T-helper 2 cell (primary cell): ENCODE data around the gene PTTG1IP.
A peak's percentile ranks its signal among the peaks of the same experiment; 100 is the strongest.

Experiments
- DNase-seq, 5 experiments: peaks; one replicate each; pipeline versions ENCODE4 v3.0.0 to v3.0.0-alpha.2; 2012 to 2022

The PTTG1IP gene

GRCh38 chr21:44895859-44896258 lies 22.4 kb upstream of the PTTG1IP start:
- no peak for DNase-seq

DNA sequence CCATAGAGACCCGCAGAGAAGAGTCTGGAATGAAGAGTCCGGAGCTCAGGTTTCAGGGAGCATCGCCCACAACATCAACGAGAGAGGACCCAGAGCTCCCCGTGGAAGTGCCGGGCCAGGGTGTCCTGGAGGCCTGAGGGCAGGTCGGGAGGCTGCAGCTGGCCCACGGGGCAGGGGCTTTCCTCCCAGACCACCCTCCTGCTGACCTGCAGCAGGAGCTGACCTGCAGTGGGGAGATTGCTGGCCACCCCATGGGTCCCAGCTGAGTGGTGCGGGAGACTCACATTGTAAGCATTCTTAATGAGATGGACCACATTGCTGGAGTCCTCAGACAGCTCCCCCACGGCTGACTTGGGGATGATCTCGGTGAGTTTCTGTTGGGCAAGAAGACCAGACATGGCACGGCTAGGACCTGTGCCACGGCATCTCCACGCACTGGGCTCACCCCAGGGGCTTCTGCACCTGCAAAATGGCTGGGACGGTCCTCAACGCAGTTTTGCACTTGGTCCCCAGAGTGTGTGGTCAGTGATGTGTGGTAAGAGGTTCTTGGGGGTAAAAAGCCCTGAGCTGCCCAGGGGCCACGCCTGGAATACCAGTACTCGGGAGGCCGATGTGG lies 21.3 kb upstream of the PTTG1IP start:
- no peak for DNase-seq

GRCh38 chr21:44893948-44894656 lies 20.6 kb upstream of the PTTG1IP start:
- DNase-seq, result no peak

DNA sequence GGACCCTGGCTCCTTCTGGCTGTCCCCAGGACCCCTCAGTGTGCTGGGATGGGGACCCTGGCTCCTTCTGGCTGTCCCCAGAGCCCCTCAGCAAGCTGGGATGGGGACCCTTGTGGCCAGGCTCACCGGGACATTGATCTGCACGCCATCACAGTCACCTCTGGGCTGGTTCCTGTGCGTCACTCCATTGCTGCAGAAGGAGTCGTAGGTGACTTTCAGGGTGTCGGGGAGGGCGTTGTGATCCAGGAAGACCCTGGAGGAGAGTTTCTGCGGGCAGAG lies 19.7 kb upstream of the PTTG1IP start:
- no peak for DNase-seq

DNA sequence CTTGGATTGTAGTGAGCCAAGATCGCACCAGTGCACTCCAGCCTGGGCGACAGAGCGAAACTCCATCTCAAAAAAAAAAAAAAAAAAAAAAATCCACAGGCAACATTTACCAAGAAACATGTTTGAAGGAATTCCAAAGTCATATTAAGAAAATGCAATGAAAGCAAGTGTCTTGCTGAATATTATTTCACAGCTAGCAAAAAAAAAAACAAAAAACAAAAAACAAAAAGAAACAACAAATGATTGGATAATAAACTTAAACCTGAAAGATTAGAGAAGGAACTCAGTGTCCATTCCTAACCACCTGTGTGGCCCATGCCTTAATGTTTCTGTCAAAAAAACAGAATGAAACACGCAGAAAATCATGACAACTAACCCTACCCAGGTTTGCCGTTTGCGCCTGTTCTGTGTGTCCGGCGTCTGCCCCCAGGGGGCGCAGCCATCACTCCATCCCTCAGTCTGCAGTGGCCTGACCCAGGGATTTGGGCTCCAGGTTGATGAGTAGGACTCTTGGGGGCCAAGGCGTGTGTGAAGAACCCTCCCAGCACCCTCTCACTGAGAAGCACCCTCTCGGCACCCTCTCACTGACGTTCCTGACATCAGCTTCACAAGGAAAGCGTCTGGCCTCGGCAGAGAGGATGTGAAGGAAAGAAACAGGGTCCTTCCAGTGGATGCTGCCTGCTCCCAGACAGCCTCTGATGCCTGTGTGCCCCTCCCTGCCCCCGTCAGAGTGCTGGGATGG lies 19.2 kb upstream of the PTTG1IP start:
- DNase-seq, result peak; percentile 50 to 75 (median 67)

DNA sequence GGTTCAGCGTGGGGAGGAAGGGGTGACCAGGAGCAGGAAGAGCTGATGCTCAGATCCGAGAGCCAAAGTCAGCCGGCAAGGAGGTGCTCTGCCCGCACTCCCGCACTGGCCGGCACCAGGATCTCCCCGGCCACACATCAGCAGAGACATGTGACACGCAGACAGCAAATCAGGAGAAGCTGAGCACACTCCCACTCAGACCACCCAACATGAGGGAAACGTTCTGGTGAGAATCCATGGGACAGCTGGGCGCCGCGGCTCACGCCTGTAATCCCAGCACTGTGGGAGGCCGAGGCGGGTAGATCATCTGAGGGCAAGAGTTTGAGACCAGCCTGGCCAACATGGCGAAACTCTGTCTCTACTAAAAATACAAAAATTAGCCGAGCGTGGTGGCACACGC lies 18.6 kb upstream of the PTTG1IP start:
- DNase-seq, result no peak

- DNase-seq, result no peak
Measured at GRCh38 chr21:44891631-44892031, 18.1 kb upstream of the PTTG1IP start.

DNA sequence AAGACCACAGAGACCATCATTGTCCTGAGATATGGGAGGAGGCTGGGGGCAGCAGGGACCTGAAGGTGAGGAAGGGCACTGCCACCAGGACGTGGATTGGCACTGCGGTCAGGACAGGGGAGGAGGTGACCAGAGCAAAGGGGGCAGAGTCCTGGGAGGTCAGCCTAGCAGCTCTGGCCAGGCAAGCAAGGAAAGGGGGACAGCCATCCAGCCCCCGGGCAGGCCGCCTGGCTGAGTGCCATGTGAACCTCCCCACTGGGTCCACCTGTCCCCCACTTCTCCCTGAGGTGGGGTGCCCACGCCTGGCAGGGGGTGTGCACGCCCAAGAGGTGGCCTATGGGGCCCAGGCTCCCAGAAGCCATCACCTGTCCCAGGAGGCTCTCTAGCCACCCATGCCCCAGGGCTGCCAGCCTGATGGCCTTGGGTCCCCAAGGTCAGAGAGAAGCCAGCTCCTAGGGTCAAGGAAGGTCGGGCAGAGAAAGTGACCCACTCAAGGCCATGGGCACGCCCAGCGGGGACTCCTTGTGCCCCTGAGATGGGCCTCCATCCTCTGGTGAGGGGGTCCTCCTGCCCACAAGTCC lies 17.6 kb upstream of the PTTG1IP start:
- no peak for DNase-seq

GRCh38 chr21:44890338-44890931 lies 16.9 kb upstream of the PTTG1IP start:
- no peak for DNase-seq

DNA sequence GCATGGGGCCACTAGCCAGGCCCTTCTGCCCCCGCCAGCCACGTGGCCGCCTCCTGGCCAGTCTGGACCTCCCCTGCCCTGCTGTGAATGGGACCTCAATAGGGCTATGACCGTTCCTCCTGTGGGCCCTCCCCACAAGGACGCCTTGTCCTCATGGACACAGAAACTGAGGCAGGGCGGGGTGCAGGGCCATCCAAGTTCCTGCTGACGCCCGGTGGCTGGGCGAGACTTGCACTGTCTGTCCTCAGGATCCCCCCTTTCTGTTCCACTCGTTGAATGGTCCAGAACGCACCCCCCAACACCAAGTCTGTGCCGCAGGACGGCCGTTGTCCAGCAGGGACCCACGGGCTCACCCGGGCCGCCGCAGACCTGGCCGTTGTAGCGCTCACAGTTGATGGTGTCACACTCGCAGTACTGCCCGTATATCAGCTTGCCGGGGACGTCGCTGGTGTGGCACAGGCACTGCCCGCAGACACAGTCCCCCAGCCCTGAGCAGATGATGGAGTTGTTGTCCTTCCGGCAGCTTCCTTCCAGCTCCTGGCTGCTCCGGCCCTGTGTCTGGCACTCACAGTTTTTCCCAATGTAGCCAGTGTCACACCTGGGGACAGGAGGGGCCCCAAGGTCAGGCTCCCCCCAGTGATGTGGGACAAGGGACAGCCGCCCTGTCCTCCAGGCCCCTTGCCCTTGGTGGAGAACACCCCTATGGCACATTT lies 16.3 kb upstream of the PTTG1IP start:
- DNase-seq, result no peak

DNA sequence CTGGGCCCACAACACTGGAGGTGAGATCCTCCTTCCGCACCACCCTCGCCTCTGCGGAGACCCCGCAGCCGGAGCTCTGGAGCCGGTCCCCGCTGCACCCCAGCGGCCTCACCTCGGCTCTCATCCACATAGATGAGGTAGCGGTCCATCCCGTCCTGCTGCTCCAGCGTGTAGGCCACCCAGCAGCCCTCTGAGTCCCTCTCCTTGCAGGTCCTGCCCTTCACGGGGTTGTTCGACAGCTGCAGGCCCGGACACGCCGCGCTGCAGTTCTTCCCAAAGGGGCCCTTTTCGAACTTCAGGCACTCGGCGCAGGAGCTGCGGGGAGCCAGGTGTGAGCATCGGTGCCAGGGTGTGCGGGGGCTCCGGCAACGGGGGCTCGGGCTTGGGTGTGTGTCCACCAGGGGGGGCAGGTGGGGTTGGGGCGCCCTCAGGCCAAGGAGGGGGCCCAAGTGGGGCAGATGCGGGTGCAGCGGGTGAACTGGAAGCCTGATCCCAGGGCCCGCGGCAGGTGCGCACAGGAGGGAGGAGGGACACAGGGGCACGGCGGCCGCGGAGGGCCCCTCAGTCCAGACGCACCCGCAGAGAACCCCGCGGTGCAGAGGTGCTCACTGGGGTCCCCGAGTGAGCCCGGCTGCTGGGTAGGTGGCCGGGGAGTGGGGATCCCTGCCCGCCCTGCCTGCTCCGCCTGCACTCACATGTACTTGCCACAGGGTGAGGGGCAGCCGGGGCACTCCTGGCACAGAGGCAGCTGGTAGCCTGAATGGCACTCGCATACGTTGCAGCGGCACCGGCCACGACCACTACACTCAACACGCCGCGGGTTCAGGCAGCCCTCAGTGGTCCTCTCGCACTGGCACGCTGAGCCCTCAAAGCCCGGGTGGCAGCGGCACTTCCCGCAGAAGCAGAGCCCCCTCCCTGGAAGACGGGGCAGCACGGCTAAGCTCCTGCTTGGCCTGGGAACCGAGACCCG lies 15.4 kb upstream of the PTTG1IP start:
- no peak for DNase-seq

- no peak for DNase-seq
Measured at GRCh38 chr21:44887807-44888580, 14.5 kb upstream of the PTTG1IP start.

DNA sequence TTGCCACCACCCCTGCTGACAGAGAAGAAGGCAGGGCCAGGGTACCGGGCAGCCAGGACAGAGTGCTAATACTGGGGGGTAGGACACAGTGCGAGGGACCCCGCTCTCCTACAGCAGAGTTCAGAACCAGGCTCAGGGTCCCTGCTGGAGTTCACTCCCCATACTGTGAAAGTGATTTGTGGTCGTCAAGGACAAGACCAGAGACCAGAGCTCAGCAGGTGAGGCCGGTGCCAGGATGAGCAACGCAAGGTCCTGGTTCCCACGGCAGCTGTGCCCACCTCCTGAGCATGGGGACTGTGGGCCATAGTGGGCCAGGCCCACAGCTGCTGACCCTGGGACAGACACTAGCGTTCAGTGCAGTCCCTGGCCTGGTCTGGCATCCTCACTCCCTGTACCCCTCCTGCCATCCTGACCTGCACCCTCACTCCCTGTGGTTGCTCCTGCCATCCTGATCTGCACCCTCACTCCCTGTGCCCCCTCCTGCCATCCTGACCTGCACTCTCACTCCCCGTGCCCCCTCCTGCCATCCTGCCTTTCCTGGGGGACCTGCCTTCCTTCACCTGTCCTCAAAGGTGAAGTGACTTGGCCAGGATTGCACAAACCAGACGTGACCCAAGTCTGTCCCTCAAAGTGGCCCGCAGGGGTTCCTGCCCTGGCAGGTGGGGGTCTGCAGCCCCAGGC lies 13.8 kb upstream of the PTTG1IP start:
- no peak for DNase-seq

DNA sequence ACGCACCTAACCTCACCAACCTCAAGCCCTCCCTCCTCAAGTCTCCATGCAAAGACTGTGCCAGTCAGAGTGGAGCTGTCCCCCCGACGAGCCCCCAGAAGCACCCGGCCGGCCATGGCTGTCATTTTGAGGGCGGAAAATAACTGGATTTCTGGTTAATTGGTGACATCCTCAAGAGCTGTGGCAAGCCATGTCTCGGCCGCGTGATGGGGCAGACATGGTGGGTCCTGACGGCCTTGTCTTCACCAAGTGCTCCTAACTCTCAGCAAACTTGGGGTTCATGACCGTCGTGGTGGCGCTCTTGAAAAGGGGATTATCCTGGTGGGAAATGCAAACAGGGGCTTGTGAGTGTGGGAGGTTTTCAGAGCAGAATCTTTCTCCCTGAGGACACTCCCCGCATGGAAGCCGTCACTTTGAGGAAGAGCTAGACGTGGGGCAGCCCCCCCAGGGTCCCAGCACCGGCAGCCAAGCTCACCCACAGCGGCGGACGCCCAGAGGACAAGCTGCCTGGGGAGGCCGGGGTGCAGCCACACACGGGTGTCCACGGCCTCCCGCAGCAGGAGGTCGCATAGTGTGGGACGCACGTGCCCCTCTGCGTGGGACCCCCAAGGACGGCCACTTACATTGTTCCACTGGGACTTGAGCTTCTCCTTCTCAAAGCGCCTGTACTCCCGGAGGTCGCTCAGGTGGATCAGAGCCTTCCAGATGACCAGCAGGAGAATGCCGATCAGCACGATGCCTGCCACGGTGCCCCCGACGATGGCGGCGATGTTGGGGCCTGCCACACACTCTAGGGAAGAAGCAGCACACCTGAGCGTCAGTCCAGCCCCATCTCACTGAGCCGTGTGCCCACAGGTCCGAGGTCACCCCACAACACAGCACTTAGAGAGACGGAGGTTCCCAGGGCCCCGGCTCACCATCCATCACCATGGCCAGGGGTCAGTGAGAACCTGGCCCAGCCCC lies 12.9 kb upstream of the PTTG1IP start:
- DNase-seq, result no peak

GRCh38 chr21:44885615-44886014 lies 12.1 kb upstream of the PTTG1IP start:
- no peak for DNase-seq

GRCh38 chr21:44884097-44884496 lies 10.6 kb upstream of the PTTG1IP start:
- no peak for DNase-seq

DNA sequence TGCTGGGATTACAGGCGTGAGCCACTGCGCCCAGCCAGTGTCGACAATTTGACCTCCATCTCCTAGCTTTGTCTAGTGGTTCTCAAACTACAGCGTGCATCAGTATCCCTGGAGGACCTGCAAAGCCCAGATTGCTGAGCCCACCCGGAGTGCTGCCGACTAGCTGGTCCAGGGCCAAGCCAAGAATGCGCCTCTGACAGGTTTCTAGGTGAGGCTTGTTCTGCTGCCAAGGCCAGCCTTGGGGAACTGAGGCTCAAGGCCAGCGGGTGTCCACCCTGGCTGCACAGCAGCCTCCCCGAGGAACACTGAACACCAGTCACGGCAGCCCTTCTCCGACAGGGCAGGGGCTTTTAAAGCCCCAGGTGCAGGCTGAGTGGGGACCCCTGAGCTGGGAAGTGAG lies 9.8 kb upstream of the PTTG1IP start:
- no peak for DNase-seq

DNA sequence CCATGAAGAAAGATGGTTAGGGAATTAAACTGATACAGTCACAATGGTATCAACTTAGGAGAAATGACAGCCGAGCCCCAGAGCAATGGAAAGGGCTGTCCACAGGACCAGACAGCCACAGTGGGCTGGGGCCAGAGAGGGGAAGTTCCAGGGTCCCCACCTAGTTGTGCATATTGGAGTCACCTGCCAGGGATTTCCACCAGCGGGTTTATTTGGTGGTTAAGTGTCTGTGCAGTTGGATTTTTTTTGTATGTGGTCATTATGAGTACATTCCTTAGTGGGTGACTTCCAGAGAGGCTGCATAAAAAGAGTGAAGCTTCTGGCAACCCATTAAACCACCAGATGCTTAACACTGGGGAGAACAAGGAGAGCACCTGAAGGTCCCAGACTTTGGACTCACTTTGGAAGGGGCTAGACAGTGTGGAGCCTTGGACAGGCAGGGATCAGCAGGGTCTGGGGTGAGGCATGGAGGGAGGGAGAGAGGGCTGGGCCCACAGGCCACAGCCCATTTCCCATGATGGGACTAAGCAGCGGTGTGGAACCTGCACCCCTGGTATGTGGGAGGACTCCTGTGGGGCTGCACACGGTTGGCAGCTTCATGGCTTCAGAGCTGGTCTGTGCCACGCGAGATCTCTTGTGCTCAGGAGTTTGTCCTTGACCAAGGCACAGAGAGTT lies 7.8 kb upstream of the PTTG1IP start:
- DNase-seq, result no peak
